ENCODE results near the gene PRKCB. TPM values are rescaled to one million over a fixed set of nuclear protein-coding genes. Genes with fewer than 3 reads are reported as not detected.
"Not testable (repeated sequence)": the region's sequence is repeated elsewhere in the genome, so short reads cannot be mapped to it uniquely, and the experiment has no call there.

The PRKCB gene
- polyA plus RNA-seq, 3 donors: 4.1 to 5.4 (median 4.2) TPM

- no peak for DNase-seq (ENCODE audit: extremely low read depth in 1 of 11, low read depth in 9 of 11, low spot score in 4 of 11)
Measured at GRCh38 chr16:23922406-23922805, 86.6 kb downstream of the PRKCB start.

GRCh38 chr16:23924128-23924527 lies 88.3 kb downstream of the PRKCB start:
- DNase-seq (ENCODE audit: extremely low read depth in 1 of 11, low read depth in 9 of 11, low spot score in 4 of 11): no peak

GRCh38 chr16:23927796-23928195 lies 92.0 kb downstream of the PRKCB start:
- no peak for DNase-seq (ENCODE audit: extremely low read depth in 1 of 11, low read depth in 9 of 11, low spot score in 4 of 11)

GRCh38 chr16:23929237-23929636 lies 93.5 kb downstream of the PRKCB start:
- DNase-seq (ENCODE audit: extremely low read depth in 1 of 11, low read depth in 9 of 11, low spot score in 4 of 11): no peak

- DNase-seq (ENCODE audit: extremely low read depth in 1 of 11, low read depth in 9 of 11, low spot score in 4 of 11): no peak
Measured at GRCh38 chr16:23929856-23930255, 94.1 kb downstream of the PRKCB start.

- no peak for DNase-seq (ENCODE audit: extremely low read depth in 1 of 11, low read depth in 9 of 11, low spot score in 4 of 11)
Measured at GRCh38 chr16:23930791-23931190, 95.0 kb downstream of the PRKCB start.

- no peak for DNase-seq (ENCODE audit: extremely low read depth in 1 of 11, low read depth in 9 of 11, low spot score in 4 of 11)
Measured at GRCh38 chr16:23931199-23931598, 95.4 kb downstream of the PRKCB start.

GRCh38 chr16:23933650-23934049 lies 97.9 kb downstream of the PRKCB start:
- DNase-seq (ENCODE audit: extremely low read depth in 1 of 11, low read depth in 9 of 11, low spot score in 4 of 11): not testable (repeated sequence)

GRCh38 chr16:23934610-23935236 lies 98.9 kb downstream of the PRKCB start:
- no peak for DNase-seq (ENCODE audit: extremely low read depth in 1 of 11, low read depth in 9 of 11, low spot score in 4 of 11)

GRCh38 chr16:23940111-23940510 lies 104.3 kb downstream of the PRKCB start:
- DNase-seq (ENCODE audit: extremely low read depth in 1 of 11, low read depth in 9 of 11, low spot score in 4 of 11): no peak

GRCh38 chr16:23941025-23941424 lies 105.2 kb downstream of the PRKCB start:
- no peak for DNase-seq (ENCODE audit: extremely low read depth in 1 of 11, low read depth in 9 of 11, low spot score in 4 of 11)

GRCh38 chr16:23941963-23942564 lies 106.3 kb downstream of the PRKCB start:
- peak in 6 of 11 donors; percentile 1 to 9 (median 4) for DNase-seq (ENCODE audit: extremely low read depth in 1 of 11, low read depth in 9 of 11, low spot score in 4 of 11)

- no peak for DNase-seq (ENCODE audit: extremely low read depth in 1 of 11, low read depth in 9 of 11, low spot score in 4 of 11)
Measured at GRCh38 chr16:23943604-23944003, 107.8 kb downstream of the PRKCB start.

- no peak for DNase-seq (ENCODE audit: extremely low read depth in 1 of 11, low read depth in 9 of 11, low spot score in 4 of 11)
Measured at GRCh38 chr16:23944381-23944780, 108.6 kb downstream of the PRKCB start.

GRCh38 chr16:23945243-23945642 lies 109.5 kb downstream of the PRKCB start:
- no peak for DNase-seq (ENCODE audit: extremely low read depth in 1 of 11, low read depth in 9 of 11, low spot score in 4 of 11)

GRCh38 chr16:23947838-23948237 lies 112.1 kb downstream of the PRKCB start:
- no peak for DNase-seq (ENCODE audit: extremely low read depth in 1 of 11, low read depth in 9 of 11, low spot score in 4 of 11)

GRCh38 chr16:23948949-23949411 lies 113.2 kb downstream of the PRKCB start:
- DNase-seq (ENCODE audit: extremely low read depth in 1 of 11, low read depth in 9 of 11, low spot score in 4 of 11): no peak

- DNase-seq (ENCODE audit: extremely low read depth in 1 of 11, low read depth in 9 of 11, low spot score in 4 of 11): no peak
Measured at GRCh38 chr16:23949630-23950290, 114.0 kb downstream of the PRKCB start.

- DNase-seq (ENCODE audit: extremely low read depth in 1 of 11, low read depth in 9 of 11, low spot score in 4 of 11): no peak
Measured at GRCh38 chr16:23950291-23950894, 114.6 kb downstream of the PRKCB start.

GRCh38 chr16:23950898-23951297 lies 115.1 kb downstream of the PRKCB start:
- DNase-seq (ENCODE audit: extremely low read depth in 1 of 11, low read depth in 9 of 11, low spot score in 4 of 11): no peak

All from renal cortex interstitium (tissue), 11 donors.